Panc1 (cell line): Measurements from ENCODE around the gene UNC5CL. TPM values are rescaled to one million over a fixed set of nuclear protein-coding genes. Genes with fewer than 3 reads are reported as not detected.

Experiments
- ATAC-seq: fragments of 200-7000 bp; cut with Tn5 transposase; 2 replicates; pipeline ENCODE4 v1.9.1; 2020; ENCODE audit warnings: mild to moderate bottlenecking, moderate library complexity
- BruUV-seq: library from RNA; stranded (reverse); fragments of 400-500 nt; replicated peaks from 2 replicates; lab custom pipeline; 2021; lab: Mats Ljungman, UMichigan
- CTCF ChIA-PET: fragments of 300-600 bp; sonication (Branson Sonifier 250); formaldehyde crosslinking; loops from one replicate; lab custom pipeline; 2022; ENCODE audit warnings: antibody characterized with exemption; lab: Charles Lee
- POLR2A ChIA-PET: fragments of 300-600 bp; sonication (Branson Sonifier 250); formaldehyde crosslinking; loops from one replicate; lab custom pipeline; 2022; ENCODE audit warnings: antibody characterized with exemption; lab: Charles Lee
- DNase-seq: peaks from one replicate; pipeline ENCODE4 v3.0.0-alpha.2; 2010; ENCODE audit warnings: low read depth, low spot score
- H3K27ac ChIP-seq: 2 replicates; pipeline ENCODE4 v1.5.1; 2011; ENCODE audit warnings: mild to moderate bottlenecking, low read length, inconsistent platforms
- H3K27me3 ChIP-seq: fragments of 200-500 bp; sonication (Bioruptor generic); 2 replicates; pipeline ENCODE4 v1.6.0; 2014; ENCODE audit warnings: low read length, inconsistent platforms; ENCODE audit not compliant: control insufficient read depth, insufficient read depth
- H3K36me3 ChIP-seq: fragments of 200-500 bp; sonication (Bioruptor generic); 2 replicates; pipeline ENCODE4 v1.5.1; 2014; ENCODE audit warnings: inconsistent platforms, mild to moderate bottlenecking, low read length, moderate library complexity; ENCODE audit not compliant: control insufficient read depth, insufficient read depth
- H3K4me1 ChIP-seq: 2 replicates; pipeline ENCODE4 v1.5.1; 2011; ENCODE audit warnings: inconsistent platforms, mild to moderate bottlenecking, low read length, moderate library complexity; ENCODE audit not compliant: control insufficient read depth, insufficient read depth
- H3K4me3 ChIP-seq, 2 experiments: 2 replicates each; pipeline ENCODE4 v1.5.1; 2011 to 2012; ENCODE audit warnings: low read depth in 2 of 2, low read length in 2 of 2, mild to moderate bottlenecking in 2 of 2, inconsistent platforms in 1 of 2, moderate library complexity in 1 of 2
- H3K9me3 ChIP-seq: fragments of 200-500 bp; sonication (Bioruptor generic); 2 replicates; pipeline ENCODE4 v1.5.1; 2014; ENCODE audit warnings: low read depth, mild to moderate bottlenecking, inconsistent platforms, low read length, moderate library complexity; ENCODE audit not compliant: control insufficient read depth, insufficient read depth
- CTCF ChIP-seq: fragments of 450-650 bp; IDR thresholded peaks from 2 replicates; pipeline ENCODE4 v1.5.1; 2017; ENCODE audit warnings: mild to moderate bottlenecking
- POLR2AphosphoS5 ChIP-seq: IDR thresholded peaks from 2 replicates; pipeline ENCODE4 v1.6.1; 2012; ENCODE audit warnings: mild to moderate bottlenecking, low read depth, low read length, moderate library complexity
- SIN3A ChIP-seq: IDR thresholded peaks from 2 replicates; pipeline ENCODE4 v1.6.1; 2012; ENCODE audit warnings: low read depth, mild to moderate bottlenecking, low read length, moderate library complexity, borderline replicate concordance; ENCODE audit not compliant: insufficient read depth
- TCF7L2 ChIP-seq: IDR thresholded peaks from 2 replicates; pipeline ENCODE4 v1.6.1; 2011; ENCODE audit warnings: mild to moderate bottlenecking, low read depth, low read length, inconsistent platforms
- in situ Hi-C: cut with HindIII; loops from 2 replicates; pipeline ENCODE4 v1.10.0; 2016; ENCODE audit warnings: low sequenced_read_pairs, low pct_unique_long_range_greater_than_20kb
- intact Hi-C: fragments of 100-400 bp; cut with micrococcal nuclease; formaldehyde crosslinking; loops from one replicate; pipeline ENCODE4 v1.10.0; 2022; ENCODE audit not compliant: unreplicated experiment
- total RNA-seq: library from RNA; stranded (reverse); gene quantifications from one replicate; pipeline ENCODE4 v1.2.1, GENCODE V29; 2021; ENCODE audit not compliant: unreplicated experiment
- TF ChIP-seq, protein P1 (sequence below), 2 experiments: IDR thresholded peaks; 2 replicates each; pipeline ENCODE4 v1.6.1; 2011 to 2012; ENCODE audit warnings: low read depth in 2 of 2, control low read depth in 1 of 2, low read length in 1 of 2, mild to moderate bottlenecking in 1 of 2, moderate library complexity in 1 of 2; ENCODE audit not compliant: insufficient read depth in 1 of 2

Gene UNC5CL
- total RNA-seq, 1 experiment from 2014 or later, result 0.36 TPM

DNA sequence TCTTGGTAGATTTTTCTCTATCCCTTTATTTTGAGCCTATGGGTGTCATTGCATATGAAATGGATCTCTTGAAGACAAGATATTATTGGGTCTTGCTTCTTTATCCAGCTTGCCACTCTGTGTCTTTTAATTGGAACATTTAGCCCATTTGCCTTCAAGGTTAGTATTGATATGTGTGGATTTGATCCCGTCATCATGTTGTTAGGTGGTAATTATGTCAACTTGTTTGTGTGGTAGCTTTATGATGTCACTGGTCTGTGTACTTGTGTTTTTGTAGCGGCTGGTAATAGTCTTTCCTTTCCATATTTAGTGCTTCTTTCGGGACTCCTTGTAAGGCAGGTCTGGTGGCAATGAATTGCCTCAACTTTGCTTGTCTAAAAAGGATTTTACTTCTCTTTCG lies 61.9 kb downstream of the UNC5CL start:
- no peak for TF ChIP-seq SIN3A
- TF ChIP-seq TCF7L2, result no peak
- no peak for TF ChIP-seq POLR2AphosphoS5
- TF ChIP-seq, protein P1, sequence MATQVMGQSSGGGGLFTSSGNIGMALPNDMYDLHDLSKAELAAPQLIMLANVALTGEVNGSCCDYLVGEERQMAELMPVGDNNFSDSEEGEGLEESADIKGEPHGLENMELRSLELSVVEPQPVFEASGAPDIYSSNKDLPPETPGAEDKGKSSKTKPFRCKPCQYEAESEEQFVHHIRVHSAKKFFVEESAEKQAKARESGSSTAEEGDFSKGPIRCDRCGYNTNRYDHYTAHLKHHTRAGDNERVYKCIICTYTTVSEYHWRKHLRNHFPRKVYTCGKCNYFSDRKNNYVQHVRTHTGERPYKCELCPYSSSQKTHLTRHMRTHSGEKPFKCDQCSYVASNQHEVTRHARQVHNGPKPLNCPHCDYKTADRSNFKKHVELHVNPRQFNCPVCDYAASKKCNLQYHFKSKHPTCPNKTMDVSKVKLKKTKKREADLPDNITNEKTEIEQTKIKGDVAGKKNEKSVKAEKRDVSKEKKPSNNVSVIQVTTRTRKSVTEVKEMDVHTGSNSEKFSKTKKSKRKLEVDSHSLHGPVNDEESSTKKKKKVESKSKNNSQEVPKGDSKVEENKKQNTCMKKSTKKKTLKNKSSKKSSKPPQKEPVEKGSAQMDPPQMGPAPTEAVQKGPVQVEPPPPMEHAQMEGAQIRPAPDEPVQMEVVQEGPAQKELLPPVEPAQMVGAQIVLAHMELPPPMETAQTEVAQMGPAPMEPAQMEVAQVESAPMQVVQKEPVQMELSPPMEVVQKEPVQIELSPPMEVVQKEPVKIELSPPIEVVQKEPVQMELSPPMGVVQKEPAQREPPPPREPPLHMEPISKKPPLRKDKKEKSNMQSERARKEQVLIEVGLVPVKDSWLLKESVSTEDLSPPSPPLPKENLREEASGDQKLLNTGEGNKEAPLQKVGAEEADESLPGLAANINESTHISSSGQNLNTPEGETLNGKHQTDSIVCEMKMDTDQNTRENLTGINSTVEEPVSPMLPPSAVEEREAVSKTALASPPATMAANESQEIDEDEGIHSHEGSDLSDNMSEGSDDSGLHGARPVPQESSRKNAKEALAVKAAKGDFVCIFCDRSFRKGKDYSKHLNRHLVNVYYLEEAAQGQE (IDR thresholded peaks at IDR 0.05; ENCODE audit: insufficient read depth in 1 of 2, low read depth in 2 of 2, low read length in 1 of 2), result no peak
- no peak for TF ChIP-seq CTCF
- DNase-seq (no peak), ATAC-seq (no peak)
- intact Hi-C loops (no loop called here), in situ Hi-C loops (no loop called here)
- ChIA-PET POLR2A (no interaction called here), CTCF (no interaction called here)
- Histone ChIP-seq H3K4me3 (no peak overlapping the region), H3K27me3 (no peaks in the 10 kb centered on the region), H3K9me3 (no peaks in the 10 kb centered on the region), H3K36me3 (no peaks in the 10 kb centered on the region), H3K27ac (no peak overlapping the region), H3K4me1 (no peaks in the 10 kb centered on the region; the same call in 1 of the 2 replicates)
- no TSS peak for BruUV-seq

Other genes with a start within 250 kb of the UNC5CL start
- gene TSPO2, start 3.2 kb upstream of the UNC5CL start, total RNA-seq, result not detected
- gene APOBEC2, start 14.0 kb upstream of the UNC5CL start, total RNA-seq, result not detected
- gene OARD1, start 33.1 kb upstream of the UNC5CL start, total RNA-seq, result 18.2 TPM
- gene NFYA, start 33.8 kb upstream of the UNC5CL start, total RNA-seq, result 34.7 TPM
- gene TREML1, start 115.1 kb upstream of the UNC5CL start, total RNA-seq, result not detected
- not detected for gene TREM2, start 123.9 kb upstream of the UNC5CL start, total RNA-seq
- not detected for gene TREML2, start 161.9 kb upstream of the UNC5CL start, total RNA-seq
- gene TREML4, start 189.1 kb upstream of the UNC5CL start, total RNA-seq, result not detected
- not detected for gene TREM1, start 247.5 kb upstream of the UNC5CL start, total RNA-seq